H1 (cell line): ENCODE data around the gene ALG11. TPM values are rescaled to one million over a fixed set of nuclear protein-coding genes. Genes with fewer than 3 reads are reported as not detected.

ENCODE experiments used
- CTCF ChIA-PET: fragments of 300-600 bp; sonication (Branson Sonifier 250); formaldehyde crosslinking; loops from one replicate; lab custom pipeline; 2021; ENCODE audit not compliant: partially characterized antibody; lab: Charles Lee
- POLR2A ChIA-PET: fragments of 300-600 bp; sonication (Branson Sonifier 250); formaldehyde crosslinking; loops from one replicate; lab custom pipeline; 2021; ENCODE audit warnings: inconsistent platforms; ENCODE audit not compliant: partially characterized antibody; lab: Charles Lee
- DNase-seq, 2 experiments: peaks; one replicate each; pipeline versions ENCODE4 v3.0.0 to v3.0.0-alpha.2; 2010 to 2022; ENCODE audit warnings: low spot score in 2 of 2, low read depth in 1 of 2, mixed read lengths in 1 of 2
- FAIRE-seq: peaks from 2 replicates; lab custom pipeline; 2011; peaks lifted over from hg19 to GRCh38; lab: Jason Lieb, UNC
- H2AFZ ChIP-seq: 2 replicates; pipeline ENCODE4 v1.8.1; 2012; ENCODE audit warnings: low read length, inconsistent platforms
- H2AK5ac ChIP-seq: 2 replicates; pipeline ENCODE4 v1.6.1; 2013; ENCODE audit warnings: low read depth, low read length
- H2BK120ac ChIP-seq: replicated peaks from 2 replicates; pipeline ENCODE3; 2013; ENCODE audit warnings: low read depth, low read length, inconsistent platforms
- H2BK12ac ChIP-seq: 2 replicates; pipeline ENCODE4 v1.6.1; 2013; ENCODE audit warnings: low read depth, low read length
- H2BK15ac ChIP-seq: 2 replicates; pipeline ENCODE4 v1.6.1; 2013; ENCODE audit warnings: low read length
- H2BK20ac ChIP-seq: 2 replicates; pipeline ENCODE4 v1.6.1; 2013; ENCODE audit warnings: low read length
- H2BK5ac ChIP-seq: 2 replicates; pipeline ENCODE4 v1.6.1; 2013; ENCODE audit warnings: low read depth, low read length
- H3K14ac ChIP-seq: 2 replicates; pipeline ENCODE4 v1.6.1; 2013; ENCODE audit warnings: inconsistent platforms; ENCODE audit not compliant: insufficient read length
- H3K18ac ChIP-seq: 2 replicates; pipeline ENCODE4 v1.6.1; 2013; ENCODE audit warnings: low read length; ENCODE audit errors: extremely low read depth
- H3K23ac ChIP-seq: 2 replicates; pipeline ENCODE4 v1.6.1; 2013; ENCODE audit warnings: inconsistent platforms; ENCODE audit not compliant: insufficient read length
- H3K23me2 ChIP-seq: 2 replicates; pipeline ENCODE4 v1.6.1; 2013; ENCODE audit warnings: low read depth, low read length
- H3K27ac ChIP-seq: 2 replicates; pipeline ENCODE4 v1.6.1; 2011; ENCODE audit warnings: low read depth, low read length, inconsistent platforms
- H3K27me3 ChIP-seq, 4 experiments: replicated peaks in 1 of 4; 1 replicate in 1 of 4; 2 replicates in 3 of 4; pipeline versions ENCODE4 v1.6.1 to v1.8.1; 2011 to 2013; ENCODE audit warnings: low read length in 3 of 4, mild to moderate bottlenecking in 3 of 4, inconsistent platforms in 2 of 4, mixed read lengths in 2 of 4, moderate library complexity in 1 of 4; ENCODE audit not compliant: control insufficient read depth in 3 of 4, insufficient read depth in 3 of 4; ENCODE audit errors: extremely low read depth in 1 of 4
- H3K36me3 ChIP-seq, 4 experiments: 2 replicates each; pipeline versions ENCODE4 v1.6.1 to v1.8.1; 2011 to 2013; ENCODE audit warnings: mild to moderate bottlenecking in 4 of 4, low read length in 3 of 4, moderate library complexity in 2 of 4, control low read depth in 1 of 4, inconsistent platforms in 1 of 4; ENCODE audit not compliant: insufficient read depth in 4 of 4, control insufficient read depth in 2 of 4
- H3K4ac ChIP-seq: replicated peaks from 2 replicates; pipeline ENCODE3; 2013; ENCODE audit warnings: low read length, low read depth, mixed read lengths, inconsistent platforms; ENCODE audit not compliant: insufficient read length
- H3K4me1 ChIP-seq, 4 experiments: replicated peaks in 1 of 4; 1 replicate in 1 of 4; 2 replicates in 3 of 4; pipeline versions ENCODE4 v1.6.1 to v1.8.1; 2011 to 2013; ENCODE audit warnings: low read length in 3 of 4, inconsistent platforms in 2 of 4, mixed read lengths in 1 of 4; ENCODE audit not compliant: insufficient read depth in 4 of 4, control insufficient read depth in 3 of 4
- H3K4me2 ChIP-seq, 2 experiments: 2 replicates each; pipeline versions ENCODE4 v1.6.1 to v1.8.1; 2011 to 2013; ENCODE audit warnings: low read depth in 2 of 2, low read length in 2 of 2, control low read depth in 1 of 2, inconsistent platforms in 1 of 2, mild to moderate bottlenecking in 1 of 2; ENCODE audit not compliant: insufficient read depth in 1 of 2
- H3K4me3 ChIP-seq, 4 experiments: fragments of 200-600, 300-600 bp in 1 of 4; sonication (generic), shearing (Covaris generic), sonication (Bioruptor Twin) in 1 of 4; 2 replicates each; pipeline versions ENCODE4 v1.5.1 to v1.8.1; 2011 to 2016; ENCODE audit warnings: low read length in 4 of 4, low read depth in 3 of 4, control low read depth in 2 of 4, inconsistent platforms in 2 of 4, mild to moderate bottlenecking in 2 of 4, mixed read lengths in 1 of 4, moderate library complexity in 1 of 4; ENCODE audit not compliant: insufficient read depth in 2 of 4; ENCODE audit errors: extremely low read depth in 1 of 4
- H3K56ac ChIP-seq: replicated peaks from 2 replicates; pipeline ENCODE3; 2013; ENCODE audit warnings: low read depth, mild to moderate bottlenecking, mixed read lengths, low read length, inconsistent platforms; ENCODE audit not compliant: insufficient read length
- H3K79me1 ChIP-seq: 2 replicates; pipeline ENCODE4 v1.6.1; 2013; ENCODE audit warnings: low read depth, low read length, control low read depth
- H3K79me2 ChIP-seq, 2 experiments: 2 replicates each; pipeline versions ENCODE4 v1.6.1 to v1.8.1; 2012 to 2013; ENCODE audit warnings: low read length in 2 of 2, mild to moderate bottlenecking in 2 of 2, inconsistent platforms in 1 of 2; ENCODE audit not compliant: insufficient read depth in 2 of 2, control insufficient read depth in 1 of 2
- H3K9ac ChIP-seq, 4 experiments: replicated peaks in 1 of 4; 1 replicate in 1 of 4; 2 replicates in 3 of 4; pipeline versions ENCODE4 v1.6.1 to v1.8.1; 2011 to 2013; ENCODE audit warnings: low read depth in 3 of 4, low read length in 3 of 4, control low read depth in 2 of 4, mild to moderate bottlenecking in 2 of 4, moderate library complexity in 2 of 4, inconsistent platforms in 1 of 4; ENCODE audit errors: extremely low read depth in 1 of 4
- H3K9me3 ChIP-seq, 2 experiments: 2 replicates each; pipeline versions ENCODE4 v1.6.1 to v1.8.1; 2012 to 2013; ENCODE audit warnings: mild to moderate bottlenecking in 2 of 2, moderate library complexity in 2 of 2, control low read depth in 1 of 2, inconsistent platforms in 1 of 2, low read depth in 1 of 2, low read length in 1 of 2, mixed read lengths in 1 of 2; ENCODE audit not compliant: insufficient read depth in 2 of 2
- H4K20me1 ChIP-seq, 2 experiments: replicated peaks in 1 of 2; 2 replicates each; pipeline versions ENCODE3 to v1.8.1; 2011 to 2013; ENCODE audit warnings: inconsistent platforms in 2 of 2, low read length in 2 of 2, mild to moderate bottlenecking in 1 of 2; ENCODE audit not compliant: insufficient read depth in 2 of 2, control insufficient read depth in 1 of 2
- H4K5ac ChIP-seq: 2 replicates; pipeline ENCODE4 v1.6.1; 2013; ENCODE audit warnings: low read length, low read depth, mixed read lengths, inconsistent platforms; ENCODE audit not compliant: insufficient read length
- H4K8ac ChIP-seq: 2 replicates; pipeline ENCODE4 v1.8.0; 2013; ENCODE audit warnings: mild to moderate bottlenecking, moderate library complexity, low read length, inconsistent platforms; ENCODE audit not compliant: insufficient read depth; ENCODE audit errors: extremely low read depth
- H4K91ac ChIP-seq: replicated peaks from 2 replicates; pipeline ENCODE3; 2013; ENCODE audit warnings: low read length, mixed read lengths, inconsistent platforms; ENCODE audit not compliant: insufficient read length
- BACH1 ChIP-seq: IDR thresholded peaks from 2 replicates; pipeline ENCODE4 v1.6.1; 2012; ENCODE audit warnings: low read length, improper control_type of control experiment
- CHD1 ChIP-seq: IDR thresholded peaks from 2 replicates; pipeline ENCODE4 v1.6.1; 2012; ENCODE audit warnings: low read depth, low read length, improper control_type of control experiment
- CREB1 ChIP-seq: IDR thresholded peaks from 2 replicates; pipeline ENCODE4 v1.6.1; 2012; ENCODE audit warnings: inconsistent platforms
- CTCF ChIP-seq, 3 experiments: IDR thresholded peaks; 1 replicate in 2 of 3; 2 replicates in 1 of 3; pipeline versions ENCODE4 v1.5.1 to v1.6.1; 2011; ENCODE audit warnings: low read length in 3 of 3, mild to moderate bottlenecking in 3 of 3, inconsistent platforms in 2 of 3, low read depth in 1 of 3, moderate library complexity in 1 of 3; ENCODE audit not compliant: insufficient read depth in 1 of 3; ENCODE audit errors: control extremely low read depth in 1 of 3
- EGR1 ChIP-seq: IDR thresholded peaks from 2 replicates; pipeline ENCODE4 v1.6.1; 2011; ENCODE audit warnings: low read depth, low read length, borderline replicate concordance
- EZH2 ChIP-seq: fragments of 200-600 bp; sonication (generic); IDR thresholded peaks from 2 replicates; pipeline ENCODE4 v1.7.1; 2012; ENCODE audit warnings: low read depth, mild to moderate bottlenecking, moderate library complexity, low read length, inconsistent platforms; ENCODE audit not compliant: severe bottlenecking
- FOSL1 ChIP-seq: IDR thresholded peaks from 2 replicates; pipeline ENCODE4 v1.6.1; 2011; ENCODE audit warnings: mild to moderate bottlenecking, low read depth, low read length, moderate library complexity; ENCODE audit not compliant: insufficient read depth
- MAFK ChIP-seq: IDR thresholded peaks from 2 replicates; pipeline ENCODE4 v1.6.1; 2012; ENCODE audit warnings: low read depth, mild to moderate bottlenecking, improper control_type of control experiment, low read length
- NANOG ChIP-seq: IDR thresholded peaks from 2 replicates; pipeline ENCODE4 v1.6.1; 2011; ENCODE audit warnings: low read length, low read depth, mild to moderate bottlenecking, inconsistent platforms; ENCODE audit not compliant: insufficient read depth, poor library complexity, severe bottlenecking
- SIN3A ChIP-seq, 2 experiments: IDR thresholded peaks in 1 of 2; conservative IDR thresholded peaks in 1 of 2; 2 replicates each; pipeline ENCODE4 v1.6.1; 2011 to 2012; ENCODE audit warnings: low read length in 2 of 2, improper control_type of control experiment in 1 of 2, low read depth in 1 of 2, mild to moderate bottlenecking in 1 of 2
- TEAD4 ChIP-seq: IDR thresholded peaks from 2 replicates; pipeline ENCODE4 v1.6.1; 2012; ENCODE audit warnings: low read depth, low read length, inconsistent platforms, mixed read lengths
- ZNF274 ChIP-seq: IDR thresholded peaks from 2 replicates; pipeline ENCODE4 v1.7.0; 2012; ENCODE audit warnings: low read length, borderline replicate concordance; ENCODE audit errors: extremely low read depth
- WGBS, 2 experiments: shearing (Covaris generic) in 1 of 2; methylation state at CpG; one replicate each; pipeline versions ENCODE4 v1.1.6 to v1.1.7; 2013 to 2015; ENCODE audit warnings: low lambda C conversion rate in 2 of 2, mixed read lengths in 2 of 2, inconsistent platforms in 1 of 2, low coverage in 1 of 2, missing lambda C conversion rate in 1 of 2; ENCODE audit not compliant: insufficient replicate concordance in 2 of 2, insufficient coverage in 1 of 2, insufficient read length in 1 of 2; ENCODE audit errors: extremely low coverage in 1 of 2, missing lambda C conversion rate in 1 of 2; 5-methylcytosine and 5-hydroxymethylcytosine counted together
- polyA plus RNA-seq, 7 experiments: library from polyadenylated mRNA; depleted of rRNA in 3 of 7; stranded (reverse) in 5 of 7; unstranded in 2 of 7; fragments of >200 nt in 5 of 7; fragments of 200-250 nt in 2 of 7; gene quantifications; 1 replicate in 5 of 7; 2 replicates in 1 of 7; 4 replicates in 1 of 7; pipeline versions ENCODE4 v1.2.1 to v1.2.3, GENCODE V29; 2011 to 2013; ENCODE audit warnings: missing spikeins in 2 of 7, mixed read lengths in 2 of 7
- total RNA-seq: library from RNA; stranded (reverse); fragmentation: NEBNext Ultra II Directional; extraction: Animal tissue kit (Norgen Biotek cat#: 25700); gene quantifications from 2 replicates; pipeline ENCODE4 v1.2.1, GENCODE V29; 2021

The ALG11 gene
- total and polyA plus RNA-seq, 2 of the 8 experiments (the other 6 are each of a cell fraction or from before 2014, with no cell fraction given): 5.2 to 39.9 TPM

- no peaks in the 10 kb centered on the region for H3K9me3 ChIP-seq
- no peak overlapping the region for H3K56ac ChIP-seq
- no peak overlapping the region for H4K5ac ChIP-seq
- no peaks in the 10 kb centered on the region for H3K79me1 ChIP-seq
- no peak overlapping the region for H3K14ac ChIP-seq
- no peaks in the 10 kb centered on the region for H3K23me2 ChIP-seq
- no peaks in the 10 kb centered on the region for H3K27me3 ChIP-seq
- 95% methylated on average over 2 of the region's 2 CpGs; no CpG with 5 or more reads in 1 of the 2 experiments for WGBS, 2 experiments
- no peak overlapping the region for H2BK15ac ChIP-seq
- no peak overlapping the region for H2AK5ac ChIP-seq
- no peak overlapping the region for H3K4me2 ChIP-seq
- DNase-seq (no peak), FAIRE-seq (no peak)
- no peak overlapping the region for H2AFZ ChIP-seq
- CTCF ChIA-PET: interaction anchor here (1.4 to 1.6 kb wide), 3 partner anchors 9 to 19 kb away, joined by 3 read pairs; no protein-coding TSS in a partner anchor
- no peak overlapping the region for H2BK120ac ChIP-seq
- H2BK20ac ChIP-seq: no peak overlapping the region
- no peaks in the 10 kb centered on the region for H4K20me1 ChIP-seq
- no peaks in the 10 kb centered on the region; a peak in 1 of 7 replicates for H3K4me1 ChIP-seq
- no peak overlapping the region for H3K18ac ChIP-seq
- no peak overlapping the region for H4K8ac ChIP-seq
- H3K9ac ChIP-seq: no peak overlapping the region
- no peak overlapping the region for H3K4ac ChIP-seq
- H3K27ac ChIP-seq: no peak overlapping the region
- no peak overlapping the region for H2BK5ac ChIP-seq
- H3K36me3 ChIP-seq: no peaks in the 10 kb centered on the region
- no peak overlapping the region for H3K23ac ChIP-seq
- no peaks in the 10 kb centered on the region for H3K79me2 ChIP-seq
- no peak overlapping the region for H3K4me3 ChIP-seq
- H4K91ac ChIP-seq: no peak overlapping the region
- H2BK12ac ChIP-seq: no peak overlapping the region
- POLR2A ChIA-PET: interaction anchor here (1.1 kb wide), 1 partner anchor 16 kb away, joined by 3 read pairs; no protein-coding TSS in a partner anchor
- TF ChIP-seq FOSL1: no peak
- TF ChIP-seq TEAD4: no peak
- TF ChIP-seq ZNF274: no peak
- no peak for TF ChIP-seq EGR1
- TF ChIP-seq BACH1: no peak
- no peak for TF ChIP-seq MAFK
- TF ChIP-seq EZH2: no peak
- TF ChIP-seq NANOG: no peak
- no peak for TF ChIP-seq CTCF (IDR thresholded peaks at IDR 0.05; ENCODE audit: control extremely low read depth in 1 of 3, insufficient read depth in 1 of 3, low read depth in 1 of 3, low read length in 3 of 3)
- TF ChIP-seq CREB1: no peak
- TF ChIP-seq SIN3A (conservative IDR thresholded peaks at IDR 0.05 in 1 of 2, IDR thresholded peaks at IDR 0.05 in 1 of 2; ENCODE audit: low read depth in 1 of 2, low read length in 2 of 2): no peak
- no peak for TF ChIP-seq CHD1
Observed at GRCh38 chr13:52048516-52048915, 36.3 kb downstream of the ALG11 start.
